Duodenal mucosa (tissue), 2 donors: ENCODE results near the gene CRIP1.

Source experiments
- H3K27ac ChIP-seq: one replicate; pipeline ENCODE4 v1.7.0; 2013; ENCODE audit warnings: low read depth, low read length
- H3K27me3 ChIP-seq, 2 donors: one replicate each; pipeline ENCODE4 v1.7.0; 2013; ENCODE audit warnings: low read length in 2 of 2, control low read depth in 1 of 2; ENCODE audit not compliant: insufficient read depth in 2 of 2, control insufficient read depth in 1 of 2
- H3K36me3 ChIP-seq, 2 donors: one replicate each; pipeline ENCODE4 v1.7.0; 2013; ENCODE audit warnings: low read length in 2 of 2, control low read depth in 1 of 2; ENCODE audit not compliant: insufficient read depth in 2 of 2, control insufficient read depth in 1 of 2
- H3K4me1 ChIP-seq, 2 donors: one replicate each; pipeline ENCODE4 v1.7.0; 2013; ENCODE audit warnings: low read length in 2 of 2, control low read depth in 1 of 2; ENCODE audit not compliant: insufficient read depth in 2 of 2, control insufficient read depth in 1 of 2
- H3K4me3 ChIP-seq, 2 donors: one replicate each; pipeline ENCODE4 v1.7.0; 2013; ENCODE audit warnings: low read length in 2 of 2, low read depth in 1 of 2
- H3K9ac ChIP-seq, 2 donors: one replicate each; pipeline ENCODE4 v1.7.0; 2013; ENCODE audit warnings: low read length in 2 of 2, low read depth in 1 of 2
- H3K9me3 ChIP-seq, 2 donors: one replicate each; pipeline ENCODE4 v1.7.0; 2013; ENCODE audit warnings: low read length in 2 of 2, control low read depth in 1 of 2; ENCODE audit not compliant: control insufficient read depth in 1 of 2

The CRIP1 gene

GRCh38 chr14:105489542-105490266 lies 3.0 kb downstream of the CRIP1 start:
- H3K4me1 ChIP-seq: peaks cover 23 to 49% of the 10 kb centered on the region in 2 donors
- peaks cover 0 to 6% of the 10 kb centered on the region in 2 donors for H3K27me3 ChIP-seq
- H3K9ac ChIP-seq: peak overlapping the region; percentile 68 to 76
- peak overlapping the region; percentile 66 to 72 for H3K4me3 ChIP-seq
- H3K36me3 ChIP-seq: peaks cover 0 to 3% of the 10 kb centered on the region in 2 donors
- H3K27ac ChIP-seq: peak overlapping the region; percentile 90
- no peaks in the 10 kb centered on the region for H3K9me3 ChIP-seq

GRCh38 chr14:105490267-105490571 lies 3.5 kb downstream of the CRIP1 start:
- H3K27me3 ChIP-seq: peaks cover 0 to 6% of the 10 kb centered on the region in 2 donors
- peaks cover 0 to 3% of the 10 kb centered on the region in 2 donors for H3K36me3 ChIP-seq
- no peaks in the 10 kb centered on the region for H3K9me3 ChIP-seq
- H3K9ac ChIP-seq: peak overlapping the region; percentile 68 to 76
- peak overlapping the region; percentile 90 for H3K27ac ChIP-seq
- H3K4me3 ChIP-seq: peak overlapping the region; percentile 66 to 72
- H3K4me1 ChIP-seq: peaks cover 20 to 44% of the 10 kb centered on the region in 2 donors

- peaks cover 16 to 38% of the 10 kb centered on the region in 2 donors for H3K4me1 ChIP-seq
- H3K36me3 ChIP-seq: peaks cover 0 to 3% of the 10 kb centered on the region in 2 donors
- H3K27me3 ChIP-seq: peaks cover 0 to 6% of the 10 kb centered on the region in 2 donors
- H3K27ac ChIP-seq: peak within 1 kb of the TSS; percentile 90
- peak within 1 kb of the TSS; percentile 68 to 76 for H3K9ac ChIP-seq
- H3K4me3 ChIP-seq: peak within 1 kb of the TSS; percentile 72 to 75
- no peaks in the 10 kb centered on the region for H3K9me3 ChIP-seq
These were observed 4.1 kb downstream of the CRIP1 start, which contains the start of gene TEDC1 for GRCh38 chr14:105490572-105491365. TEDC1 (plus strand) TSS chr14:105491246; CDS start chr14:105491376, 130 bp downstream.

GRCh38 chr14:105491366-105491973 lies 4.8 kb downstream of the CRIP1 start:
- Histone ChIP-seq H3K27me3 (peaks cover 0 to 5% of the 10 kb centered on the region in 2 donors), H3K36me3 (peaks cover 0 to 3% of the 10 kb centered on the region in 2 donors), H3K9ac (peak overlapping the region; percentile 54 to 69), H3K9me3 (no peaks in the 10 kb centered on the region), H3K27ac (peak overlapping the region; percentile 90), H3K4me1 (peaks cover 12 to 31% of the 10 kb centered on the region in 2 donors), H3K4me3 (peak overlapping the region; percentile 69 to 75)

- Histone ChIP-seq H3K9me3 (no peaks in the 10 kb centered on the region), H3K9ac (no peak overlapping the region), H3K4me1 (peaks cover 12 to 27% of the 10 kb centered on the region in 2 donors), H3K27ac (no peak overlapping the region), H3K4me3 (peak overlapping the region in 1 of 2 donors; percentile 16), H3K36me3 (peaks cover 0 to 3% of the 10 kb centered on the region in 2 donors), H3K27me3 (no peaks in the 10 kb centered on the region)
These were observed 5.6 kb downstream of the CRIP1 start for GRCh38 chr14:105492031-105492970.

GRCh38 chr14:105492971-105493871 lies 6.5 kb downstream of the CRIP1 start:
- H3K9ac ChIP-seq: no peak overlapping the region
- peaks cover 6 to 20% of the 10 kb centered on the region in 2 donors for H3K4me1 ChIP-seq
- no peaks in the 10 kb centered on the region for H3K9me3 ChIP-seq
- H3K36me3 ChIP-seq: peaks cover 0 to 3% of the 10 kb centered on the region in 2 donors
- H3K4me3 ChIP-seq: no peak overlapping the region
- H3K27me3 ChIP-seq: no peaks in the 10 kb centered on the region
- H3K27ac ChIP-seq: no peak overlapping the region

- no peaks in the 10 kb centered on the region for H3K9me3 ChIP-seq
- peaks cover 0 to 3% of the 10 kb centered on the region in 2 donors for H3K36me3 ChIP-seq
- no peak overlapping the region for H3K9ac ChIP-seq
- no peak overlapping the region for H3K4me3 ChIP-seq
- no peaks in the 10 kb centered on the region for H3K27me3 ChIP-seq
- peaks cover 5 to 12% of the 10 kb centered on the region in 2 donors for H3K4me1 ChIP-seq
- H3K27ac ChIP-seq: no peak overlapping the region
These were observed 7.4 kb downstream of the CRIP1 start for GRCh38 chr14:105493921-105494605.

GRCh38 chr14:105494606-105494929 lies 7.9 kb downstream of the CRIP1 start:
- Histone ChIP-seq H3K9me3 (no peaks in the 10 kb centered on the region), H3K36me3 (peaks cover 0 to 3% of the 10 kb centered on the region in 2 donors), H3K27ac (no peak overlapping the region), H3K4me3 (no peak overlapping the region), H3K9ac (no peak overlapping the region), H3K27me3 (no peaks in the 10 kb centered on the region), H3K4me1 (peaks cover under 1 to 7% of the 10 kb centered on the region in 2 donors)
